Measurements from ENCODE around the gene CORO2A.
"Not testable (repeated sequence)": the region's sequence is repeated elsewhere in the genome, so short reads cannot be mapped to it uniquely, and the experiment has no call there.

GRCh38 chr9:98130060-98130459, 62.4 kb downstream of the CORO2A start:
- TF ChIP-seq, protein P1, sequence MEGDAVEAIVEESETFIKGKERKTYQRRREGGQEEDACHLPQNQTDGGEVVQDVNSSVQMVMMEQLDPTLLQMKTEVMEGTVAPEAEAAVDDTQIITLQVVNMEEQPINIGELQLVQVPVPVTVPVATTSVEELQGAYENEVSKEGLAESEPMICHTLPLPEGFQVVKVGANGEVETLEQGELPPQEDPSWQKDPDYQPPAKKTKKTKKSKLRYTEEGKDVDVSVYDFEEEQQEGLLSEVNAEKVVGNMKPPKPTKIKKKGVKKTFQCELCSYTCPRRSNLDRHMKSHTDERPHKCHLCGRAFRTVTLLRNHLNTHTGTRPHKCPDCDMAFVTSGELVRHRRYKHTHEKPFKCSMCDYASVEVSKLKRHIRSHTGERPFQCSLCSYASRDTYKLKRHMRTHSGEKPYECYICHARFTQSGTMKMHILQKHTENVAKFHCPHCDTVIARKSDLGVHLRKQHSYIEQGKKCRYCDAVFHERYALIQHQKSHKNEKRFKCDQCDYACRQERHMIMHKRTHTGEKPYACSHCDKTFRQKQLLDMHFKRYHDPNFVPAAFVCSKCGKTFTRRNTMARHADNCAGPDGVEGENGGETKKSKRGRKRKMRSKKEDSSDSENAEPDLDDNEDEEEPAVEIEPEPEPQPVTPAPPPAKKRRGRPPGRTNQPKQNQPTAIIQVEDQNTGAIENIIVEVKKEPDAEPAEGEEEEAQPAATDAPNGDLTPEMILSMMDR (IDR thresholded peaks at IDR 0.05; ENCODE audit: low read length): not testable (repeated sequence)
- not testable (repeated sequence) for TF ChIP-seq EZH2 (IDR thresholded peaks at IDR 0.05; ENCODE audit: borderline replicate concordance, low read length)
